SK-N-SH (cell line): ENCODE measurements around the gene LCN6. TPM values are rescaled to one million over a fixed set of nuclear protein-coding genes. Genes with fewer than 3 reads are reported as not detected.

Experiments used
- CTCF ChIA-PET: fragments of 300-600, 350-600 bp; formaldehyde crosslinking; extraction: SDS; loops from one replicate; lab custom pipeline; 2021; lab: Yijun Ruan, JAX
- POLR2A ChIA-PET: fragments of 350-600 bp; sonication (Branson Sonifier 250); formaldehyde crosslinking; extraction: SDS; loops from one replicate; lab custom pipeline; 2020; ENCODE audit warnings: antibody characterized with exemption, inconsistent platforms; lab: Yijun Ruan, JAX
- DNase-seq: peaks from one replicate; pipeline ENCODE4 v3.0.0; 2012
- H2AFZ ChIP-seq: fragments of 200-600 bp; sonication (generic); 2 replicates; pipeline ENCODE4 v1.8.1; 2016; ENCODE audit warnings: antibody characterized with exemption, mild to moderate bottlenecking, low read depth
- H3F3A ChIP-seq: fragments of 200-600 bp; sonication (generic); replicated peaks from 2 replicates; pipeline ENCODE3; 2016; ENCODE audit warnings: antibody characterized with exemption, mild to moderate bottlenecking; ENCODE audit not compliant: insufficient read depth
- H3K27ac ChIP-seq, 2 experiments: fragments of 200-500 bp in 1 of 2; fragments of 200-600 bp in 1 of 2; sonication (Bioruptor generic) in 1 of 2; sonication (generic), shearing (Covaris generic) in 1 of 2; 2 replicates each; pipeline versions ENCODE4 v1.5.1 to v1.6.1; 2014 to 2016; ENCODE audit warnings: low read depth in 2 of 2, inconsistent platforms in 1 of 2, low read length in 1 of 2, mild to moderate bottlenecking in 1 of 2, mixed read lengths in 1 of 2
- H3K27me3 ChIP-seq: fragments of 200-600 bp; sonication (generic), shearing (Covaris generic); 2 replicates; pipeline ENCODE4 v1.6.1; 2016; ENCODE audit warnings: mixed run types; ENCODE audit not compliant: insufficient read depth
- H3K36me3 ChIP-seq, 2 experiments: fragments of 200-500 bp in 1 of 2; fragments of 200-600 bp in 1 of 2; sonication (Bioruptor generic) in 1 of 2; sonication (generic) in 1 of 2; replicated peaks in 1 of 2; 2 replicates each; pipeline versions ENCODE3 to v1.5.1; 2014 to 2016; ENCODE audit warnings: low read length in 1 of 2, mild to moderate bottlenecking in 1 of 2; ENCODE audit not compliant: insufficient read depth in 2 of 2, control insufficient read depth in 1 of 2
- H3K4me1 ChIP-seq, 2 experiments: fragments of 200-500 bp in 1 of 2; fragments of 200-600 bp in 1 of 2; sonication (Bioruptor generic) in 1 of 2; sonication (generic), shearing (Covaris generic) in 1 of 2; 2 replicates each; pipeline versions ENCODE4 v1.5.1 to v1.6.1; 2014 to 2016; ENCODE audit warnings: low read depth in 1 of 2, low read length in 1 of 2, mixed run types in 1 of 2; ENCODE audit not compliant: insufficient read depth in 2 of 2, control insufficient read depth in 1 of 2
- H3K4me2 ChIP-seq: fragments of 200-600 bp; sonication (generic), shearing (Covaris generic); 2 replicates; pipeline ENCODE4 v1.6.1; 2017; ENCODE audit warnings: mixed run types
- H3K4me3 ChIP-seq, 2 experiments: fragments of 200-500 bp in 1 of 2; fragments of 200-600 bp in 1 of 2; sonication (Bioruptor generic) in 1 of 2; sonication (generic), shearing (Covaris generic) in 1 of 2; 2 replicates each; pipeline versions ENCODE4 v1.5.1 to v1.8.1; 2014 to 2016; ENCODE audit warnings: low read depth in 2 of 2, inconsistent platforms in 1 of 2, low read length in 1 of 2, mild to moderate bottlenecking in 1 of 2, mixed read lengths in 1 of 2, moderate library complexity in 1 of 2
- H3K79me2 ChIP-seq: fragments of 200-600 bp; sonication (generic); 2 replicates; pipeline ENCODE4 v1.8.1; 2017; ENCODE audit warnings: mild to moderate bottlenecking; ENCODE audit not compliant: insufficient read depth
- H3K9ac ChIP-seq: fragments of 200-600 bp; sonication (generic); 2 replicates; pipeline ENCODE4 v1.6.1; 2017; ENCODE audit warnings: mixed run types
- H3K9me2 ChIP-seq: fragments of 200-600 bp; sonication (generic); 2 replicates; pipeline ENCODE4 v1.6.1; 2017; ENCODE audit warnings: mixed run types
- H3K9me3 ChIP-seq: fragments of 200-600 bp; sonication (generic); 2 replicates; pipeline ENCODE4 v1.6.1; 2017; ENCODE audit warnings: mixed run types, mild to moderate bottlenecking, moderate library complexity
- H4K20me1 ChIP-seq: fragments of 200-600 bp; sonication (generic); 2 replicates; pipeline ENCODE4 v1.6.1; 2017; ENCODE audit warnings: mild to moderate bottlenecking, mixed run types; ENCODE audit not compliant: insufficient read depth
- CHD2 ChIP-seq: fragments of 150-350 bp; IDR thresholded peaks from 2 replicates; pipeline ENCODE4 v1.6.1; 2018; ENCODE audit warnings: low read length; ENCODE audit not compliant: partially characterized antibody
- FOSL2 ChIP-seq: IDR thresholded peaks from 2 replicates; pipeline ENCODE4 v1.4.0; 2012; ENCODE audit warnings: low read depth, mild to moderate bottlenecking, moderate library complexity, borderline replicate concordance
- FOXJ3 ChIP-seq: sonication (generic); formaldehyde crosslinking; IDR thresholded peaks from 2 replicates; pipeline ENCODE4 v1.5.1; 2020; ENCODE audit warnings: mild to moderate bottlenecking, missing genetic modification reagents
- FOXM1 ChIP-seq: IDR thresholded peaks from 2 replicates; pipeline ENCODE4 v1.4.0; 2012; ENCODE audit warnings: low read depth, mild to moderate bottlenecking
- GABPA ChIP-seq: IDR thresholded peaks from 2 replicates; pipeline ENCODE4 v1.4.0; 2012; ENCODE audit warnings: low read depth, mild to moderate bottlenecking
- IRF3 ChIP-seq: fragments of 150-350 bp; IDR thresholded peaks from 2 replicates; pipeline ENCODE4 v1.6.1; 2016; ENCODE audit warnings: mild to moderate bottlenecking, low read depth, low read length
- NFIC ChIP-seq: IDR thresholded peaks from 2 replicates; pipeline ENCODE4 v1.4.0; 2012; ENCODE audit warnings: borderline replicate concordance
- RFX5 ChIP-seq: IDR thresholded peaks from 2 replicates; pipeline ENCODE4 v1.6.1; 2012; ENCODE audit warnings: mild to moderate bottlenecking, improper control_type of control experiment, low read length
- RXRA ChIP-seq: IDR thresholded peaks from 2 replicates; pipeline ENCODE4 v1.4.0; 2012; ENCODE audit warnings: low read depth, mild to moderate bottlenecking, borderline replicate concordance
- SMC3 ChIP-seq: IDR thresholded peaks from 2 replicates; pipeline ENCODE4 v1.6.1; 2012; ENCODE audit warnings: low read depth, low read length, improper control_type of control experiment
- TCF12 ChIP-seq: IDR thresholded peaks from 2 replicates; pipeline ENCODE4 v1.4.0; 2012
- YY1 ChIP-seq: IDR thresholded peaks from 2 replicates; pipeline ENCODE4 v1.4.0; 2012; ENCODE audit warnings: low read depth, mild to moderate bottlenecking
- ZBTB33 ChIP-seq: IDR thresholded peaks from 2 replicates; pipeline ENCODE4 v1.4.0; 2012; ENCODE audit warnings: low read depth, borderline replicate concordance
- WGBS: methylation state at CpG from one replicate; pipeline ENCODE4 v1.1.6; 2017; ENCODE audit warnings: low lambda C conversion rate; 5-methylcytosine and 5-hydroxymethylcytosine counted together
- polyA plus RNA-seq, 3 experiments: library from polyadenylated mRNA; depleted of rRNA; stranded (reverse); fragments of >200 nt; gene quantifications; 2 replicates each; pipeline ENCODE4 v1.2.3, GENCODE V29; 2012
- TF ChIP-seq, protein P1 (sequence below): fragments of 150-350 bp; IDR thresholded peaks from 2 replicates; pipeline ENCODE4 v1.6.1; 2017; ENCODE audit warnings: antibody characterized with exemption, low read length, low read depth, borderline replicate concordance
- TF ChIP-seq, protein P2 (sequence below): IDR thresholded peaks from 2 replicates; pipeline ENCODE4; 2012

LCN6 gene
- polyA plus RNA-seq, 1 of the 3 experiments (the other 2 are of a cell fraction) = not detected

DNA sequence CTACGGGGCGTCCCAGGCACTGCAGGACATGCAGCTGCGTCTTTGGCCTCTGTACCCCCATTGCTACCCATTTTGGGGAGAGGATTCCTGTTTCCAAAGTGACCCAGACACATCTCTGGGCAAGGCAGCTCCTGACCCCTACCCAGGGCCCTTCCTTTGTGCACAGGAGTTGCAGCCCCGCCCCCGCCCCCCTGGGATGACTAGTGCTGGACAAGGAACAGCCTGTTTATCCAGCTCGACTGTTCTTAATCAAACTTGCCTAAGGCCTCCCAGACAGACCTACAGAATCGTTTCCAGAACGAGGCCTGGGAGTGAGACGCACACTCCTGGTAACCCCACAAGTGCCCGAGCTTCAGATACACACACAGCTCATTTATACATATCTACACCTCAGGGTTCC, 22.7 kb downstream of the LCN6 start:
- 0 out of 4 replicates have a peak overlapping the region, but pooled peaks of 1 of the 2 experiments have one; percentile 83 for H3K4me3 ChIP-seq
- peak overlapping the region; percentile 84 for H3K4me2 ChIP-seq
- peaks cover 12 to 28% of the 10 kb centered on the region in 2 experiments; a peak in 2 of 4 replicates for H3K4me1 ChIP-seq
- H3K9me3 ChIP-seq = no peaks in the 10 kb centered on the region
- peaks cover 24% of the 10 kb centered on the region for H3F3A ChIP-seq
- H2AFZ ChIP-seq = no peak overlapping the region
- CTCF ChIA-PET = interaction anchor here (0.8 to 6.8 kb wide), 3 partner anchors 10 to 193 kb away, joined by 3 to 99 read pairs (median 44); partner anchors contain the start of gene DIPK1B
- WGBS = 59% methylated on average over 10 of the region's 10 CpGs
- no peaks in the 10 kb centered on the region for H3K27me3 ChIP-seq
- POLR2A ChIA-PET = interaction anchor here (5.2 kb wide), 1 partner anchor 11 kb away, joined by 51 read pairs; no protein-coding TSS in a partner anchor
- H3K27ac ChIP-seq = peak overlapping the region; percentile 49 to 58; a peak in 3 of 4 replicates
- no peak for DNase-seq
- peak overlapping the region; percentile 95; the same call in 1 of the 2 replicates for H3K9ac ChIP-seq
- peaks cover 69% of the 10 kb centered on the region for H4K20me1 ChIP-seq
- peaks cover 25 to 36% of the 10 kb centered on the region in 2 experiments for H3K36me3 ChIP-seq
- peaks cover 62% of the 10 kb centered on the region for H3K79me2 ChIP-seq
- TF ChIP-seq FOXJ3 (no peak), ZBTB33 (no peak), RFX5 (no peak), TCF12 (0 out of 2 replicates have a peak, but pooled peaks have one; percentile 14)
- no peaks in the 10 kb centered on the region for H3K9me2 ChIP-seq

DNA sequence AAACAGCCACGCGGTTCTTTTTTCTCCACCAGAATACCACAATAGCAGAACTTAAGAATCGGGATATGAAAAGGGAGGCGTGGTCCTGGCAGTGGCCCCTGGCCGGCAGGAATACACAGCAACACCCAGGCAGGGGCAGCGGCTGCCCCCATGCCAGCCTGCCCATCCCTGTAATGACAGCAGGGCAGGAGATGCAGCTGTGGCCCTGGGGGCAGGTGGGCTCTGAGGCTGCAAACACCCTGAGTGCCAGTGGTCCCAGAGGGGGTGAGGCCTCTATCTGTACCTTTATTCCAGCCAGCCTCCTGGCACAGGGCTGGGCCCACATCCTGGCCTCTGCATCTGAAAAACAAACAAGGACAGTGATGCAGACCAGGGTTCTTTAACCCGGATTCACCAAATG, 23.6 kb downstream of the LCN6 start:
- ChIA-PET CTCF (interaction anchor here (6.2 to 6.8 kb wide), 2 partner anchors 9 to 50 kb away, joined by 44 to 99 read pairs; partner anchors contain the start of gene DIPK1B), POLR2A (no interaction called here)
- Histone ChIP-seq H3K36me3 (peaks cover 25 to 38% of the 10 kb centered on the region in 2 experiments), H4K20me1 (peaks cover 70% of the 10 kb centered on the region), H3K9ac (no peak overlapping the region), H3K9me3 (no peaks in the 10 kb centered on the region), H3K79me2 (peaks cover 54% of the 10 kb centered on the region), H3K27me3 (no peaks in the 10 kb centered on the region), H3K4me2 (no peak overlapping the region; the same call in 1 of the 2 replicates), H3K4me1 (peaks cover 12 to 28% of the 10 kb centered on the region in 2 experiments; a peak in 2 of 4 replicates), H3K27ac (no peak overlapping the region), H3F3A (peaks cover 24% of the 10 kb centered on the region), H3K4me3 (no peak overlapping the region), H3K9me2 (no peaks in the 10 kb centered on the region), H2AFZ (no peak overlapping the region)
- WGBS = 93% methylated on average over 7 of the region's 7 CpGs
- no peak for DNase-seq
- no peak for TF ChIP-seq IRF3
- TF ChIP-seq, protein P1, sequence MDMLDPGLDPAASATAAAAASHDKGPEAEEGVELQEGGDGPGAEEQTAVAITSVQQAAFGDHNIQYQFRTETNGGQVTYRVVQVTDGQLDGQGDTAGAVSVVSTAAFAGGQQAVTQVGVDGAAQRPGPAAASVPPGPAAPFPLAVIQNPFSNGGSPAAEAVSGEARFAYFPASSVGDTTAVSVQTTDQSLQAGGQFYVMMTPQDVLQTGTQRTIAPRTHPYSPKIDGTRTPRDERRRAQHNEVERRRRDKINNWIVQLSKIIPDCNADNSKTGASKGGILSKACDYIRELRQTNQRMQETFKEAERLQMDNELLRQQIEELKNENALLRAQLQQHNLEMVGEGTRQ = no peak
- TF ChIP-seq YY1 = no peak
- TF ChIP-seq FOXM1 = no peak
- no peak for TF ChIP-seq FOXJ3
- TF ChIP-seq, protein P2, sequence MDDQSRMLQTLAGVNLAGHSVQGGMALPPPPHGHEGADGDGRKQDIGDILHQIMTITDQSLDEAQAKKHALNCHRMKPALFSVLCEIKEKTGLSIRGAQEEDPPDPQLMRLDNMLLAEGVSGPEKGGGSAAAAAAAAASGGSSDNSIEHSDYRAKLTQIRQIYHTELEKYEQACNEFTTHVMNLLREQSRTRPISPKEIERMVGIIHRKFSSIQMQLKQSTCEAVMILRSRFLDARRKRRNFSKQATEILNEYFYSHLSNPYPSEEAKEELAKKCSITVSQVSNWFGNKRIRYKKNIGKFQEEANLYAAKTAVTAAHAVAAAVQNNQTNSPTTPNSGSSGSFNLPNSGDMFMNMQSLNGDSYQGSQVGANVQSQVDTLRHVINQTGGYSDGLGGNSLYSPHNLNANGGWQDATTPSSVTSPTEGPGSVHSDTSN = no peak
- TF ChIP-seq NFIC = no peak
- no peak for TF ChIP-seq SMC3
- TF ChIP-seq ZBTB33 = no peak
- TF ChIP-seq RFX5 = no peak
- TF ChIP-seq FOSL2 = no peak
- no peak for TF ChIP-seq RXRA
- TF ChIP-seq GABPA = no peak
- no peak for TF ChIP-seq CHD2
